Breast epithelium (tissue), 4 donors: ENCODE data around the gene CMSS1. TPM values are rescaled to one million over a fixed set of nuclear protein-coding genes. Genes with fewer than 3 reads are reported as not detected.

Source experiments
- DNase-seq, 2 donors: peaks; one replicate each; pipeline ENCODE4 v3.0.0-alpha.2; 2019; ENCODE audit warnings: low spot score in 2 of 2
- H3K27ac ChIP-seq, 2 donors: fragments of 200-600 bp; sonication (generic) in 1 of 2; one replicate each; pipeline ENCODE4 v1.5.1; 2016 to 2019; ENCODE audit warnings: mild to moderate bottlenecking in 1 of 2
- H3K27me3 ChIP-seq, 2 donors: fragments of 200-600 bp; sonication (generic) in 1 of 2; one replicate each; pipeline versions ENCODE4 v1.5.1 to v1.6.0; 2017 to 2019; ENCODE audit warnings: control low read depth in 1 of 2, mild to moderate bottlenecking in 1 of 2
- H3K36me3 ChIP-seq: fragments of 200-600 bp; one replicate; pipeline ENCODE4 v1.5.1; 2019
- H3K4me1 ChIP-seq, 2 donors: fragments of 200-600 bp; sonication (generic); one replicate each; pipeline ENCODE4 v1.5.1; 2016 to 2019; ENCODE audit warnings: control low read depth in 1 of 2
- H3K4me3 ChIP-seq, 3 donors: fragments of 200-600 bp; sonication (generic); 1 replicate in 2 of 3; 2 replicates in 1 of 3; pipeline ENCODE4 v1.5.1; 2016 to 2019; ENCODE audit warnings: mild to moderate bottlenecking in 3 of 3, moderate library complexity in 2 of 3
- H3K9me3 ChIP-seq, 2 donors: fragments of 200-600 bp; sonication (generic) in 1 of 2; one replicate each; pipeline ENCODE4 v1.5.1; 2016 to 2019; ENCODE audit warnings: control low read depth in 1 of 2
- CTCF ChIP-seq, 3 donors: fragments of 450-650 bp; IDR thresholded peaks; one replicate each; pipeline ENCODE4 v1.5.1; 2016 to 2017; ENCODE audit warnings: antibody characterized with exemption in 3 of 3, mild to moderate bottlenecking in 3 of 3, moderate library complexity in 3 of 3
- POLR2A ChIP-seq: fragments of 450-650 bp; IDR thresholded peaks from one replicate; pipeline ENCODE4 v1.6.1; 2016; ENCODE audit warnings: antibody characterized with exemption, mild to moderate bottlenecking, moderate library complexity
- POLR2AphosphoS5 ChIP-seq, 3 donors: sonication (generic); formaldehyde crosslinking; IDR thresholded peaks; one replicate each; pipeline ENCODE4 v1.6.1; 2017; ENCODE audit warnings: antibody characterized with exemption in 3 of 3
- intact Hi-C: fragments of 100-400 bp; cut with DNase I; formaldehyde crosslinking; loops from one replicate; pipeline ENCODE4 v1.15.1; 2023; ENCODE audit warnings: low total_unique reads
- total RNA-seq, 3 donors: library from RNA; depleted of rRNA; stranded (reverse); fragments of >200 nt; gene quantifications; one replicate each; pipeline ENCODE4 v1.1.0, GENCODE V29; 2016

CMSS1 gene
- total RNA-seq, 3 donors from 2014 or later, result 15.5 to 35.4 (median 16.1) TPM

- no peak overlapping the region for H3K4me3 ChIP-seq
- no peaks in the 10 kb centered on the region for H3K36me3 ChIP-seq
- intact Hi-C loops, result no loop called here
- H3K27ac ChIP-seq, result no peak overlapping the region
- no peaks in the 10 kb centered on the region for H3K9me3 ChIP-seq
- TF ChIP-seq CTCF (IDR thresholded peaks at IDR 0.05) (no peak), POLR2AphosphoS5 (IDR thresholded peaks at IDR 0.05) (no peak), POLR2A (no peak)
- DNase-seq, result no peak
- H3K27me3 ChIP-seq, result no peaks in the 10 kb centered on the region
- no peaks in the 10 kb centered on the region for H3K4me1 ChIP-seq
These were observed 216.3 kb downstream of the CMSS1 start for GRCh38 chr3:100033903-100034471.

- no peak for TF ChIP-seq POLR2AphosphoS5 (IDR thresholded peaks at IDR 0.05)
- no peak for TF ChIP-seq POLR2A
- no peak for TF ChIP-seq CTCF (IDR thresholded peaks at IDR 0.05)
- intact Hi-C loops, result no loop called here
- H3K4me1 ChIP-seq, result peaks cover 0 to 7% of the 10 kb centered on the region in 2 donors
- no peaks in the 10 kb centered on the region for H3K36me3 ChIP-seq
- no peaks in the 10 kb centered on the region for H3K27me3 ChIP-seq
- H3K9me3 ChIP-seq, result no peaks in the 10 kb centered on the region
- DNase-seq, result no peak
- no peak overlapping the region for H3K4me3 ChIP-seq
- peak overlapping the region in 1 of 2 donors; percentile 20 for H3K27ac ChIP-seq
These were observed 221.4 kb downstream of the CMSS1 start for GRCh38 chr3:100039075-100039474.

- Histone ChIP-seq H3K9me3 (no peaks in the 10 kb centered on the region), H3K4me1 (peaks cover 0 to 7% of the 10 kb centered on the region in 2 donors), H3K27me3 (no peaks in the 10 kb centered on the region), H3K27ac (peak overlapping the region; percentile 76 to 81), H3K36me3 (no peaks in the 10 kb centered on the region), H3K4me3 (no peak overlapping the region)
- DNase-seq, result no peak
- TF ChIP-seq POLR2AphosphoS5 (IDR thresholded peaks at IDR 0.05) (peak in 1 of 3 donors; percentile 78), POLR2A (no peak)
- intact Hi-C loops, result no loop called here
These were observed 223.0 kb downstream of the CMSS1 start for GRCh38 chr3:100040451-100041225.

- no peaks in the 10 kb centered on the region for H3K36me3 ChIP-seq
- H3K9me3 ChIP-seq, result no peaks in the 10 kb centered on the region
- no peak overlapping the region for H3K4me3 ChIP-seq
- H3K27me3 ChIP-seq, result no peaks in the 10 kb centered on the region
- DNase-seq, result no peak
- TF ChIP-seq CTCF (IDR thresholded peaks at IDR 0.05) (no peak), POLR2A (no peak), POLR2AphosphoS5 (IDR thresholded peaks at IDR 0.05) (peak in 1 of 3 donors; percentile 50)
- peak overlapping the region; percentile 76 to 81 for H3K27ac ChIP-seq
- intact Hi-C loops, result no loop called here
- H3K4me1 ChIP-seq, result peaks cover 0 to 7% of the 10 kb centered on the region in 2 donors
These were observed 223.7 kb downstream of the CMSS1 start for GRCh38 chr3:100041328-100041749.

GRCh38 chr3:100042166-100042981 is 224.7 kb downstream of the CMSS1 start:
- no peaks in the 10 kb centered on the region for H3K27me3 ChIP-seq
- no peaks in the 10 kb centered on the region for H3K36me3 ChIP-seq
- peaks cover 0 to 7% of the 10 kb centered on the region in 2 donors for H3K4me1 ChIP-seq
- peak overlapping the region; percentile 76 to 81 for H3K27ac ChIP-seq
- H3K4me3 ChIP-seq, result no peak overlapping the region
- no peak for DNase-seq
- intact Hi-C loops, result no loop called here
- no peaks in the 10 kb centered on the region for H3K9me3 ChIP-seq
- no peak for TF ChIP-seq CTCF (IDR thresholded peaks at IDR 0.05)
- no peak for TF ChIP-seq POLR2A
